B cell (primary cell): ENCODE data around the gene BST1.

ENCODE experiments used
- EZH2 ChIP-seq: IDR thresholded peaks from 2 replicates; pipeline ENCODE4 v1.6.1; 2012; ENCODE audit warnings: borderline replicate concordance, low read depth, mild to moderate bottlenecking, moderate library complexity, low read length; ENCODE audit not compliant: insufficient read depth, poor library complexity, severe bottlenecking
- TF ChIP-seq, protein P1 (sequence below): fragments of 200-600 bp; IDR thresholded peaks from one replicate; pipeline ENCODE4 v1.8.0; 2022; ENCODE audit warnings: antibody characterized with exemption, mild to moderate bottlenecking

DNA sequence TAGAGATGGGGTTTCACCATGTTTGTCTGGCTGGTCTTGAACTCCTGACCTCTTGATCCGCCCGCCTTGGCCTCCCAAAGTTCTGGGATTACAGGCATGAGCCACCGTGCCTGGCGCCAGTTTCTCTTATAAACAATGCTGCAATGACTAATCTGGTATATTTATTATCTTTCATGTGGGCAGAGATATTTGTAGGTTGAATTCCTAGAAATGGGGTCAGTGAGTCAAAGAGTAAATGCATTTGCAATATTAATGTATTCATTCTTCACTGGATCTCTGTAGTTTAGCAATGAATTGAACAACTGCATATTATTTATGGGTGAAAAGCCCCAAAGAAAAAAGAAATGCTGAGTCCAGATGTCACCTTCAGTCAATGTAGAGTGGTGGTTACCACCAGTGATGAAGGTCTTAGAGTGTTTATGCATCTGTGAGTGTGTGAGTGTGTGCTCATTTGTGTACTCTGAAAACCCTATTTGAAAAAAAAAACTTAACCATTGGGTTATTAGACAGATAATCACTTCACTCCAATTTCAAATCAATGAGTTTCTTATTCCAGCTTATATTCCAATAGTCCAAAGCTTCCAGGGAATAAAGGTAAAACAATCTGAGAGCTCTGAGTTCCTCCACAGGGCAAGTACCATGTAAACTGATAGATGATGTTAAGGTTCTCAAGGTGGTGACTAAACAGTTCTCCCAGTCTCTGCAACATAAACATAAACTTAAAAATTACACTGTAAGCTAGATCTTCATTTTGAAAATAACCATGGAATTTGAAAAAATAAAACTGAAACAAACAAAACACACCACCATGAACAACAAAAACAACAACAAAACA, 52.7 kb downstream of the BST1 start:
- TF ChIP-seq, protein P1, sequence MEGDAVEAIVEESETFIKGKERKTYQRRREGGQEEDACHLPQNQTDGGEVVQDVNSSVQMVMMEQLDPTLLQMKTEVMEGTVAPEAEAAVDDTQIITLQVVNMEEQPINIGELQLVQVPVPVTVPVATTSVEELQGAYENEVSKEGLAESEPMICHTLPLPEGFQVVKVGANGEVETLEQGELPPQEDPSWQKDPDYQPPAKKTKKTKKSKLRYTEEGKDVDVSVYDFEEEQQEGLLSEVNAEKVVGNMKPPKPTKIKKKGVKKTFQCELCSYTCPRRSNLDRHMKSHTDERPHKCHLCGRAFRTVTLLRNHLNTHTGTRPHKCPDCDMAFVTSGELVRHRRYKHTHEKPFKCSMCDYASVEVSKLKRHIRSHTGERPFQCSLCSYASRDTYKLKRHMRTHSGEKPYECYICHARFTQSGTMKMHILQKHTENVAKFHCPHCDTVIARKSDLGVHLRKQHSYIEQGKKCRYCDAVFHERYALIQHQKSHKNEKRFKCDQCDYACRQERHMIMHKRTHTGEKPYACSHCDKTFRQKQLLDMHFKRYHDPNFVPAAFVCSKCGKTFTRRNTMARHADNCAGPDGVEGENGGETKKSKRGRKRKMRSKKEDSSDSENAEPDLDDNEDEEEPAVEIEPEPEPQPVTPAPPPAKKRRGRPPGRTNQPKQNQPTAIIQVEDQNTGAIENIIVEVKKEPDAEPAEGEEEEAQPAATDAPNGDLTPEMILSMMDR: no peak
- TF ChIP-seq EZH2: no peak
